Thyroid gland (tissue), 4 donors: ENCODE measurements around the gene PCP2.

Experiments
- POLR2A ChIP-seq, 2 donors: fragments of 450-650 bp; IDR thresholded peaks; one replicate each; pipeline ENCODE4 v1.6.1; 2017; ENCODE audit warnings: antibody characterized with exemption in 2 of 2, mild to moderate bottlenecking in 2 of 2, moderate library complexity in 1 of 2
- TF ChIP-seq, protein P1 (sequence below), 6 experiments: fragments of 200-600 bp in 3 of 6; fragments of 450-650 bp in 3 of 6; sonication (generic) in 3 of 6; IDR thresholded peaks; one replicate each; pipeline ENCODE4 v1.5.1; 2016 to 2019; ENCODE audit warnings: antibody characterized with exemption in 6 of 6, mild to moderate bottlenecking in 2 of 6, inconsistent platforms in 1 of 6, moderate library complexity in 1 of 6

- TF ChIP-seq, protein P1, sequence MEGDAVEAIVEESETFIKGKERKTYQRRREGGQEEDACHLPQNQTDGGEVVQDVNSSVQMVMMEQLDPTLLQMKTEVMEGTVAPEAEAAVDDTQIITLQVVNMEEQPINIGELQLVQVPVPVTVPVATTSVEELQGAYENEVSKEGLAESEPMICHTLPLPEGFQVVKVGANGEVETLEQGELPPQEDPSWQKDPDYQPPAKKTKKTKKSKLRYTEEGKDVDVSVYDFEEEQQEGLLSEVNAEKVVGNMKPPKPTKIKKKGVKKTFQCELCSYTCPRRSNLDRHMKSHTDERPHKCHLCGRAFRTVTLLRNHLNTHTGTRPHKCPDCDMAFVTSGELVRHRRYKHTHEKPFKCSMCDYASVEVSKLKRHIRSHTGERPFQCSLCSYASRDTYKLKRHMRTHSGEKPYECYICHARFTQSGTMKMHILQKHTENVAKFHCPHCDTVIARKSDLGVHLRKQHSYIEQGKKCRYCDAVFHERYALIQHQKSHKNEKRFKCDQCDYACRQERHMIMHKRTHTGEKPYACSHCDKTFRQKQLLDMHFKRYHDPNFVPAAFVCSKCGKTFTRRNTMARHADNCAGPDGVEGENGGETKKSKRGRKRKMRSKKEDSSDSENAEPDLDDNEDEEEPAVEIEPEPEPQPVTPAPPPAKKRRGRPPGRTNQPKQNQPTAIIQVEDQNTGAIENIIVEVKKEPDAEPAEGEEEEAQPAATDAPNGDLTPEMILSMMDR (IDR thresholded peaks at IDR 0.05) = no peak
- no peak for TF ChIP-seq POLR2A (IDR thresholded peaks at IDR 0.05)
Measured at GRCh38 chr19:7614859-7615741, 18.4 kb downstream of the PCP2 start.
